Astrocyte (in vitro differentiated cells and primary cell): ENCODE measurements around the gene NOD1. TPM values are rescaled to one million over a fixed set of nuclear protein-coding genes. Genes with fewer than 3 reads are reported as not detected.

Source experiments
- DNase-seq: peaks from one replicate; pipeline ENCODE4 v3.0.0-alpha.2; 2010; ENCODE audit warnings: low read depth
- FAIRE-seq: peaks from 2 replicates; lab custom pipeline; 2011; peaks lifted over from hg19 to GRCh38; lab: Jason Lieb, UNC
- H2AFZ ChIP-seq: 2 replicates; pipeline ENCODE4 v1.6.0; 2012; ENCODE audit warnings: low read depth, low read length, inconsistent platforms
- H3K27ac ChIP-seq: 2 replicates; pipeline ENCODE4 v1.5.1; 2011; ENCODE audit warnings: low read depth, low read length, inconsistent platforms
- H3K27me3 ChIP-seq: 2 replicates; pipeline ENCODE4 v1.6.0; 2011; ENCODE audit warnings: low read length, inconsistent platforms; ENCODE audit not compliant: insufficient read depth
- H3K36me3 ChIP-seq: 2 replicates; pipeline ENCODE4 v1.5.1; 2011; ENCODE audit warnings: low read length, inconsistent platforms; ENCODE audit not compliant: insufficient read depth
- H3K4me1 ChIP-seq: 2 replicates; pipeline ENCODE4 v1.5.1; 2011; ENCODE audit warnings: low read length, inconsistent platforms; ENCODE audit not compliant: insufficient read depth
- H3K4me2 ChIP-seq: 2 replicates; pipeline ENCODE4 v1.6.0; 2012; ENCODE audit warnings: low read length, inconsistent platforms
- H3K4me3 ChIP-seq: 2 replicates; pipeline ENCODE4 v1.5.1; 2011; ENCODE audit warnings: low read depth, mild to moderate bottlenecking, low read length, inconsistent platforms; ENCODE audit not compliant: insufficient read depth
- H3K79me2 ChIP-seq: 2 replicates; pipeline ENCODE4 v1.6.0; 2012; ENCODE audit warnings: mild to moderate bottlenecking, low read length, inconsistent platforms; ENCODE audit not compliant: insufficient read depth
- H3K9ac ChIP-seq: 2 replicates; pipeline ENCODE4 v1.6.0; 2012; ENCODE audit warnings: mild to moderate bottlenecking, low read length, inconsistent platforms
- H3K9me3 ChIP-seq: 2 replicates; pipeline ENCODE4 v1.5.1; 2012; ENCODE audit warnings: low read depth, mild to moderate bottlenecking, low read length, inconsistent platforms; ENCODE audit not compliant: insufficient read depth
- H4K20me1 ChIP-seq: 2 replicates; pipeline ENCODE4 v1.6.0; 2012; ENCODE audit warnings: low read length, inconsistent platforms; ENCODE audit not compliant: insufficient read depth
- H3K27ac Mint-ChIP-seq: one replicate; pipeline ENCODE4 v1.8.0; 2021; ENCODE audit warnings: mild to moderate bottlenecking, mixed read lengths; ENCODE audit not compliant: unreplicated experiment
- H3K27me3 Mint-ChIP-seq: one replicate; pipeline ENCODE4 v1.8.0; 2021; ENCODE audit warnings: low read depth, mixed read lengths; ENCODE audit not compliant: unreplicated experiment
- H3K36me3 Mint-ChIP-seq: one replicate; pipeline ENCODE4 v1.8.0; 2021; ENCODE audit warnings: low read depth, mixed read lengths; ENCODE audit not compliant: unreplicated experiment
- H3K4me1 Mint-ChIP-seq: one replicate; pipeline ENCODE4 v1.8.0; 2021; ENCODE audit warnings: low read depth, mixed read lengths; ENCODE audit not compliant: unreplicated experiment
- H3K4me3 Mint-ChIP-seq: one replicate; pipeline ENCODE4 v1.8.0; 2021; ENCODE audit warnings: mild to moderate bottlenecking, moderate library complexity, mixed read lengths; ENCODE audit not compliant: unreplicated experiment
- H3K9me3 Mint-ChIP-seq: one replicate; pipeline ENCODE4 v1.8.0; 2021; ENCODE audit warnings: mild to moderate bottlenecking, mixed read lengths; ENCODE audit not compliant: unreplicated experiment
- CTCF ChIP-seq: IDR thresholded peaks from 2 replicates; pipeline ENCODE4 v1.5.1; 2011; ENCODE audit warnings: low read depth, mild to moderate bottlenecking, inconsistent platforms, low read length, moderate library complexity; ENCODE audit not compliant: insufficient read depth
- EZH2 ChIP-seq: IDR thresholded peaks from 2 replicates; pipeline ENCODE4 v1.6.1; 2012; ENCODE audit warnings: mild to moderate bottlenecking, low read length, inconsistent platforms; ENCODE audit not compliant: insufficient read depth
- total RNA-seq: library from RNA; stranded (reverse); gene quantifications from 2 replicates; pipeline ENCODE4 v1.2.1, GENCODE V29; 2021

The NOD1 gene
- total RNA-seq, 1 donor from 2014 or later: 9.7 TPM

DNA sequence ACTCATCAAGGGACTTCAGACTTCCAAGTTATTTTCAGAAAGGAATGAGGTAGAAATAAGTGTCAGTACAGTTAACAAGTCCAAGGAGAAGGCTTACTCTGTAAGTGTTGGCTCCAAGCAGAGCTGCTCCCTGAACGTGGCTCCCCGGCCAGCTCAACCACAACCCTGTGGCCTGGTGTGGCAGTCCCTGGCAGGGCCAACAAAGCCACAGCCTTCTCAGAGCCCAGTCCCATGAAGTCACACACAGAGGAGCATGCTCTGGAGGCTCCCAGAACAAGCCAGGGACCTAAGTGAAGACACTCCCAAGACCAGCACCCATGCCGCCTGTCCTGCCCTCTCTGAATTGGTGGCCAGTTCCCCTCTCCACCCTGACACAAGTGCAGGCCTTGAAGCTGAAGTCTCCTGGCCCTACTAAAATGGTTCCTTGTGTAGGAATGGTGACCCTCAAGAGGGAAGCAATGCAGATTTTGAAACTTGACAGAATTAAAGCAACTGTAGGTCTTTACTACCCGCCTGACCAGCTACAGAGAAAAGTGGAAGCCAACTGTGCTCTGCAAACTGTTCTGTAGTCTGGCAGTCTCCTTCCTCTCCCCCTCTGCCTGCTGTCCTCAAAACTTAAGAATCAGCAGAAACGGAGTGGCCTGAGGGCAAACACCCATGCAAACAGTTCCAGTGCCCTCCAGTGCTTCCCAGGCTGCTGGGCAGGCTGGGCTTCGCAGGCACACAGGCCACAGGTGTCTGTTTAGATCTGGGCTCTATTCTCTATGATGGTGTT, 51.1 kb downstream of the NOD1 start:
- no peaks in the 10 kb centered on the region for H3K9me3 Mint-ChIP-seq
- H3K79me2 ChIP-seq: no peaks in the 10 kb centered on the region
- H3K9me3 ChIP-seq: no peaks in the 10 kb centered on the region
- no peaks in the 10 kb centered on the region for H3K4me1 ChIP-seq
- H3K27me3 Mint-ChIP-seq: no peaks in the 10 kb centered on the region
- H3K36me3 ChIP-seq: peaks cover 3% of the 10 kb centered on the region
- peaks cover 54% of the 10 kb centered on the region for H3K36me3 Mint-ChIP-seq
- H4K20me1 ChIP-seq: no peaks in the 10 kb centered on the region
- H3K27ac Mint-ChIP-seq: no peak overlapping the region
- no peak for FAIRE-seq
- H3K27me3 ChIP-seq: no peaks in the 10 kb centered on the region
- TF ChIP-seq EZH2 (no peak), CTCF (no peak)
- H3K4me1 Mint-ChIP-seq: peaks cover 3% of the 10 kb centered on the region
- no peak overlapping the region for H3K4me3 ChIP-seq
- H2AFZ ChIP-seq: no peak overlapping the region
- H3K27ac ChIP-seq: no peak overlapping the region
- H3K4me2 ChIP-seq: no peak overlapping the region
- DNase-seq: no peak
- no peak overlapping the region for H3K4me3 Mint-ChIP-seq
- no peak overlapping the region for H3K9ac ChIP-seq

- Mint-ChIP-seq H3K27me3 (no peaks in the 10 kb centered on the region), H3K27ac (no peak overlapping the region), H3K4me3 (no peak overlapping the region), H3K9me3 (no peaks in the 10 kb centered on the region), H3K36me3 (peaks cover 51% of the 10 kb centered on the region), H3K4me1 (no peaks in the 10 kb centered on the region)
- no peak overlapping the region for H3K4me2 ChIP-seq
- no peak overlapping the region for H3K4me3 ChIP-seq
- H3K27ac ChIP-seq: no peak overlapping the region
- FAIRE-seq (no peak), DNase-seq (no peak)
- no peaks in the 10 kb centered on the region for H3K27me3 ChIP-seq
- no peak overlapping the region for H2AFZ ChIP-seq
- no peak overlapping the region for H3K9ac ChIP-seq
- no peaks in the 10 kb centered on the region for H4K20me1 ChIP-seq
- H3K36me3 ChIP-seq: peaks cover 3% of the 10 kb centered on the region
- no peaks in the 10 kb centered on the region for H3K4me1 ChIP-seq
- TF ChIP-seq EZH2: no peak
- no peak for TF ChIP-seq CTCF
- H3K79me2 ChIP-seq: no peaks in the 10 kb centered on the region
- no peaks in the 10 kb centered on the region for H3K9me3 ChIP-seq
These were observed 54.1 kb downstream of the NOD1 start for GRCh38 chr7:30424506-30424905.

DNA sequence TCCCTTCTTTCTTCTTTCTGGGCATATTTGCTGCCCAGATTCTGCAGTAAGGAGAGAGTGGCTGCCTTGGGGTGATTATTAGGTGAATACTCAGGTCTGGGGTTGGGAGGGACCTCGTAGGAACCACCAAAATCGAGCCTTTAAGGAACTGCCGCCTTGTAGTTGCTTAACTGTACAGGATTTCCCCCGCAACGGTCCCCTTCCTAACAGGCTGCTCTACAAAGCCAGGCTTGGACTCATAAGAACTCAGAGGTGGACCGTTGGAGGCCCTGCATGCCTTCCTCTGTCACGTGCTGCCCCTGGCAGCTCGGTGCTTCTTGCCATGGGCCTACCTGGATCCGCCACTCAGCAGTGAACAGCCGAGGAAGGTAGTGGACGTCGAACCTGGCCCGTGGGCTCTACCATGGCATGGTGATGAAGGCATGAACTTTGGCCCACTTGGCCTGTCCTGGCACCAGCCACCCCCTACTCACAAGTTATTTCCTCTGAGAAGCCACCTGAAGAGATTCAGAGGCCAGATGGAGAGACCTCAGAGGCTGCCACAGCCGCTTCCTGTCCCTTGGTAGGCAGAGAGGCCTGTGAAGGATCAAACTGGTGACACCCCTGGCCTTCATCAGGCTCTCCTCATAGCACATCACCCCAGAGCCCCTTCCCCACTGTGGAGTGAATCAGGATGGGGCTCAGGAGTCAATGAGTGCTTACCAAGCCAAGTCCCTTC, 54.6 kb downstream of the NOD1 start:
- H3K4me1 Mint-ChIP-seq: no peaks in the 10 kb centered on the region
- no peaks in the 10 kb centered on the region for H3K27me3 ChIP-seq
- no peaks in the 10 kb centered on the region for H3K79me2 ChIP-seq
- H3K27ac Mint-ChIP-seq: no peak overlapping the region
- no peak overlapping the region for H3K4me3 ChIP-seq
- H3K4me2 ChIP-seq: no peak overlapping the region
- no peak overlapping the region for H3K9ac ChIP-seq
- peaks cover 3% of the 10 kb centered on the region for H3K36me3 ChIP-seq
- H4K20me1 ChIP-seq: no peaks in the 10 kb centered on the region
- no peaks in the 10 kb centered on the region for H3K4me1 ChIP-seq
- H3K27ac ChIP-seq: no peak overlapping the region
- no peaks in the 10 kb centered on the region for H3K9me3 ChIP-seq
- no peaks in the 10 kb centered on the region for H3K9me3 Mint-ChIP-seq
- no peaks in the 10 kb centered on the region for H3K27me3 Mint-ChIP-seq
- TF ChIP-seq CTCF (no peak), EZH2 (no peak)
- DNase-seq (no peak), FAIRE-seq (no peak)
- no peak overlapping the region for H2AFZ ChIP-seq
- peaks cover 47% of the 10 kb centered on the region for H3K36me3 Mint-ChIP-seq
- H3K4me3 Mint-ChIP-seq: no peak overlapping the region
